GM10266 (cell line): Measurements from ENCODE around the gene PUSL1.

Source experiments
- DNase-seq: peaks from one replicate; pipeline ENCODE4 v3.0.0; 2012; ENCODE audit errors: extremely low spot score
- TF ChIP-seq, protein P1 (sequence below): IDR thresholded peaks from 2 replicates; pipeline ENCODE4 v1.5.1; 2012; ENCODE audit warnings: mild to moderate bottlenecking, low read depth; ENCODE audit not compliant: control insufficient read depth, insufficient read depth; ENCODE audit errors: missing control alignments

PUSL1 gene

DNA sequence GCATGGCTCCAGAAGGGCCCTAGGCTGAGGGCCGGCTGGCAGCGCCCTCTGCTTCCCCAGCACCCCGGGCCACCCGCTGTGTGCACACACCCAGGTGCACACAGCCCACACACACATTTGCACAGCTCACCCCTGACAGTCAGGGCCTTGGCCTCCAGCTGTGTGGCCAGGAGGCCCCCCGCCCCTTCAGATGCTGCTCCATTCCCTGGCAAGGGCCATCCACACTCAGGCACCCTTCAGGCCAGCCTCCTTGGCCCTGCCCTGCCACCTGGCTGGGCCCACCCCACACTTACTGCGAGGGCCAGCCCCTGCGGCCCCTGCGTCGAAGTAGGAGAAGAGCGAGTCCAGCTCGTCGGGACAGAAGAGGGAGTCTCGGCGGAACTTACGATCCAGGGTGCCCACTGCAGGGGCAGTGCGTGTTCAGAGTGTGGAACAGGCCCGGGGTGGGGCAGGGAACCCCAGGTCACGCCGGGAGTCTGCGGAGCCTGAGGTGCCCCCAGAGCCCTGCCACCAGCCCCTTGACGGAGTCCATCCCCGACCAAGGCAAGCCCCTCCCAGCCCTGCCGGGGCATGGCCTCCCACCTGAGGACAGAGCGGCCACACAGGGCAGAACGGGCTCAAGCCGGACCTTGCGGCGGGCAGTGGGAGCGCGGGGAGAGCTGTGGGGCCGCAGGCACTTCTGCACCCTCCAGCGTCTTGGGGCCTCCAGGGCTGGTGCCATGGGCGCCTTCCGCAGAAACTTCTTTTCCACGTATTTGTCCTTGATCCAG, 13.1 kb upstream of the PUSL1 start:
- TF ChIP-seq, protein P1, sequence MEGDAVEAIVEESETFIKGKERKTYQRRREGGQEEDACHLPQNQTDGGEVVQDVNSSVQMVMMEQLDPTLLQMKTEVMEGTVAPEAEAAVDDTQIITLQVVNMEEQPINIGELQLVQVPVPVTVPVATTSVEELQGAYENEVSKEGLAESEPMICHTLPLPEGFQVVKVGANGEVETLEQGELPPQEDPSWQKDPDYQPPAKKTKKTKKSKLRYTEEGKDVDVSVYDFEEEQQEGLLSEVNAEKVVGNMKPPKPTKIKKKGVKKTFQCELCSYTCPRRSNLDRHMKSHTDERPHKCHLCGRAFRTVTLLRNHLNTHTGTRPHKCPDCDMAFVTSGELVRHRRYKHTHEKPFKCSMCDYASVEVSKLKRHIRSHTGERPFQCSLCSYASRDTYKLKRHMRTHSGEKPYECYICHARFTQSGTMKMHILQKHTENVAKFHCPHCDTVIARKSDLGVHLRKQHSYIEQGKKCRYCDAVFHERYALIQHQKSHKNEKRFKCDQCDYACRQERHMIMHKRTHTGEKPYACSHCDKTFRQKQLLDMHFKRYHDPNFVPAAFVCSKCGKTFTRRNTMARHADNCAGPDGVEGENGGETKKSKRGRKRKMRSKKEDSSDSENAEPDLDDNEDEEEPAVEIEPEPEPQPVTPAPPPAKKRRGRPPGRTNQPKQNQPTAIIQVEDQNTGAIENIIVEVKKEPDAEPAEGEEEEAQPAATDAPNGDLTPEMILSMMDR, result no peak
- DNase-seq, result no peak

DNA sequence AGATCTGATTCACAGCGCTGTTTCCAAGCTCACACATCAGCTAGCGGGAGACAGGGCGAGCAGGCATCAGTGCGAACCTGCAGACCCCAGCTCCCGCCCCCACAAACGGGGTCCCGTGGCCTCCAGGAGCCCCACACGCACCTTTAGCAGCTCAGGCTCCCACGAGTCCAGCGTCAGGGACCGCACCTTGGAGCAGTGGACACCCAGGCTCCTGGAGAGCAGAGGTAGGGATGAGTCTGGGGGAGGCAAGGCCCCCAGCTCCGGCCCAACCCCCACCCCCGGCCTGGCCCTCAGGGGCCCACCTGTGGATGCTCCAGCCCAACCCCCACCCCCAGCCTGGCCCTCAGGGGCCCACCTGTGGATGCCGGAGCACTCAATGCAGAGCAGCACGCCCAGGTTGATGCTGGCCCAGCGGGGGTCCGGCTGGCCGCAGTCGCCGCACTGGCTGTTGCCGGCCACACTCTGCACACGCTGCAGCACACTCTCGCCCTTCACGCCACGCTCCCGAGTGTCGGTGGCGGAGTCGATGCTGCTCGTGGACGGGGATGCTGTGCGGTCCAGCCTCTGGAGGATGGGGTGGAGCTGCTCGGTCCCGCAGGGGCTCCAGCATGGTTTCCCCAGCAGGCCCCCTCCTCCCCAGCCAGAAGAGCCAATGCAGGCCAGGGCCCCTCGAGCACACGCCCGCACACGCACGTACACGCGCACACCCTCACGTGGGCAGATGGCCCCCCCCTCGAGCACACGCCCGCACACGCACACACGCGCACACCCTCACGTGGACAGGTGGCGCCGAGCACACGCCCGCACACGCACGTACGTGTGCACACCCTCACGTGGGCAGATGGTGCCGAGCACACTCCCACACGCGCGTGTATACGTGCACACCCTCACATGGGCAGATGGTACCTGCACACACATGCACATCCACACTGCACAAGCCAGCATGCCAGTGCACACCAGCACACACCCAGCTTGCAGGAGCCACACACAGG, 12.0 kb upstream of the PUSL1 start:
- TF ChIP-seq, protein P1, result no peak
- DNase-seq, result no peak

DNA sequence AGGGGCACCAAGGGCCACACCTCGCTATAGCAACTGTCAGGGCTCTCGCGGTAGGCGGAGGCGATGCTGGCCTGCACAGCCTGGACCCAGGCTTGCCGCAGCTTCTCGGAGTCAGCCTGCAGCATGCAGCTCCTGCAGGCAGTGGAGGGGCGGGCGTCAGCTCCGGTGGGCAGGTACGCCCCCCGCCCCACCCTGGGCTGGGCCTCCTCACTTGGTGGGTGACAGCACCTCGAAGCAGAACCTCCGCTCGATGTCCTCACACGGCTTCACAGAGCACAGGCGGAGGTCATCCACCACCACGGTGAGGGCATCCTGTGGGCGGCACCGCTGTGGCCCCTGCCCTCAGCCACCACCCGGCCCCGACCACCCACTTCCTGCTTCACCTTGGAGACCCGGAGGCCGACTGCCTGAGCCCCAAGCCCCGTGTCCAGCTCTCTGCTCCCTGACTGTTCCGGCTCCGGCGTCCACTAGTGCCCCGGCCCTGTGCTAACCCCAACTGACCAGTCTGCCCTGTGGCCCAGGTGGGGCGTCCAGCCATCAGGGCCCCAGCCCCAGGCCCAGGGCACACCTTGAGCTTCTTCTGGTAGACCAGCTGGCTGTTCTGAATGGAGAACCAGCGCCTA, 10.5 kb upstream of the PUSL1 start:
- TF ChIP-seq, protein P1, result no peak
- DNase-seq, result no peak

DNA sequence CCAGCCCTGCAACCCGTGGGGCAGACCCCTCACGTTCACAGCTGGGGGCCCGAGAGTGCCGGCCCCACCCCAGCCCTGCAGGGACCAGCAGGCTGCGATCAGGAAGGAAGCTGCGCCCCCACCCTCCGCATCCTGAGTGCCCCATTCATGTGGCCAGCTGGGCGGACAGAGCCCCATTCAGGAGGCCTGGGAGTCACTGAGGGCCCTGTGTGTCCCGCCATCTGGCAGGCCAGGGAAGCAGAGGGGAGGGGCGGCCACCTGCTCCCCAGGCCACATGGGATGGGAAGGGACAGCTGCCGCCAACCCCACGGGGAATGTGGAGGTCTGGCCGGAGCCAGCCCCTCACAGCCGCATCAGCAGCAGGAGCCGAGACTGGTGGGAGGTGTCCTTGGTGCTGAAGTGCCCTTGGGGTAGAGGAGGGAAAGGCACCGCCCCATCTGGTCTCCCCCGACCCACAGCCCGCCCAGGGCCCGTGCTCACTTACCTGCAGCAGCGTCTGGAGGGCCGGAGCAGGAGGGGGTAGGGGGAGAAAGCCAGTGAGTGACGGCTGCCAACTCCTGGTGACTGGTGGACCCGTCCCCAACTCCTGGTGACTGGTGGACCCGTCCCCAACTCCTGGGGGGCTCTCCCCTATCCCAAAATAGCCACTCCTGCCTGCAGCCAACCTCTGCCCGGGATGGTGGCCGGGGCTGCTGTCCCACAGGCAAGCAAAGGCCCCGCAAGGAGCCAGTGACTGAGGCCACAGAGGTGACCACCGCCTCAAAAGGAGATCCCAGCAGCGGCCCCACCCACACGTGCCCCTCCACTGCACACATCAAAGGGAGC, 9.3 kb upstream of the PUSL1 start:
- TF ChIP-seq, protein P1, result no peak
- no peak for DNase-seq

DNA sequence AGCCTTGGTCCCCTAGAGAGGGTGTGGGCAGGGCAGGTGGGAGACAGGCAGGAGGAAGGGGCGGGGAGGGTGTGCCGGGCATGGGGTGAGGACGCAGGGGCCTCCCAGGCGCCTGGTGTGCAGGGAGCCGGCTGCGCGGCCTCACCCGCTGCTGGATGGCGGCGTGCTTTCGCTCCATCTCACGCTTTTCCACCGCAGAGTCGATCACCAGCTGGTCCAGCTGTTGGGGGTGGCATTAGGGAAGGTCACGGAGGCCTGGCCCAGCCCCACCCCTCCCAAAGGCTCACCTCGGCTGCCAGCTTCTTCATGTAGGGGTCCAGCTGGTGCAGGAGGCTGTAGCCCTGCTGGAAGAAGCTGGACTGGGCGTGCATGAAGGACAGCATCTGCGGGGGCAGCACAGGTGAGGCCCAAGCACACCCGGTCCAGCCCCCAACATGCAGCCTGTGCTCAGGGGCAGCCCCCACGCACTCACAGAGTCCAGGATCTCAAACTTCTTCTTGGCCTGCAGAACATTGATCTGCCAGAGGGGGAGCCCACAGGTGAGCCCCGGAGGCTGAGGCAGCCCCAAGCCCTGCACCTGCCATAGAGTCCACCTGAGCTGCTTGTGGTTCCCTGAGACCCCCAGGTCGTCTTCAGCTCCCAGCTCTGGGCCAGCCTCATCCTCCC, 8.6 kb upstream of the PUSL1 start:
- no peak for DNase-seq
- TF ChIP-seq, protein P1, result peak; percentile 56

DNA sequence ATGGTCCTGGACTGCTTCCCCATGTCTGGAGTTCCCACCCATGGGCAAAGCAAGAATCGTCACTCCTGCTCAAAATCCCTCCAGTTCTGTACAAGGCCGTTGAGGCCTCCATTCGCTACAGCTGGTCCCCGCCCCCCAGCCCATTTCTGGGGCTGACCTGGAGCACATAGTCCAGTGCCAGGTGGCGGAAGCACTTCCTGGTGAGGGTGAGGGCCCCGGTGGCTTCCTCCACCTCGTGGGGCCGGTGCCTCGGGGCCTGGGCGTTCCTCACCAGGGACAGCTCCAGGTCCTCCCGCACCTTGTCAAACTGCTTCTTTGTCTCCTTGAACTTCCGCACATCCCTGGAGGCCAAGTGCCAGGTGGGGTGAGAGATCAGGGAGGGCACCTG, 8.1 kb upstream of the PUSL1 start:
- TF ChIP-seq, protein P1, result no peak
- no peak for DNase-seq
